ENCODE data around the gene IPO4. TPM values are rescaled to one million over a fixed set of nuclear protein-coding genes. Genes with fewer than 3 reads are reported as not detected.
A peak's percentile ranks its signal among the peaks of the same experiment; 100 is the strongest.

Gene IPO4
- total and polyA plus RNA-seq, 9 of the 15 experiments (the other 6 are each of a cell fraction or from before 2014, with no cell fraction given) = 7.3 to 122 (median 31.8) TPM

DNA sequence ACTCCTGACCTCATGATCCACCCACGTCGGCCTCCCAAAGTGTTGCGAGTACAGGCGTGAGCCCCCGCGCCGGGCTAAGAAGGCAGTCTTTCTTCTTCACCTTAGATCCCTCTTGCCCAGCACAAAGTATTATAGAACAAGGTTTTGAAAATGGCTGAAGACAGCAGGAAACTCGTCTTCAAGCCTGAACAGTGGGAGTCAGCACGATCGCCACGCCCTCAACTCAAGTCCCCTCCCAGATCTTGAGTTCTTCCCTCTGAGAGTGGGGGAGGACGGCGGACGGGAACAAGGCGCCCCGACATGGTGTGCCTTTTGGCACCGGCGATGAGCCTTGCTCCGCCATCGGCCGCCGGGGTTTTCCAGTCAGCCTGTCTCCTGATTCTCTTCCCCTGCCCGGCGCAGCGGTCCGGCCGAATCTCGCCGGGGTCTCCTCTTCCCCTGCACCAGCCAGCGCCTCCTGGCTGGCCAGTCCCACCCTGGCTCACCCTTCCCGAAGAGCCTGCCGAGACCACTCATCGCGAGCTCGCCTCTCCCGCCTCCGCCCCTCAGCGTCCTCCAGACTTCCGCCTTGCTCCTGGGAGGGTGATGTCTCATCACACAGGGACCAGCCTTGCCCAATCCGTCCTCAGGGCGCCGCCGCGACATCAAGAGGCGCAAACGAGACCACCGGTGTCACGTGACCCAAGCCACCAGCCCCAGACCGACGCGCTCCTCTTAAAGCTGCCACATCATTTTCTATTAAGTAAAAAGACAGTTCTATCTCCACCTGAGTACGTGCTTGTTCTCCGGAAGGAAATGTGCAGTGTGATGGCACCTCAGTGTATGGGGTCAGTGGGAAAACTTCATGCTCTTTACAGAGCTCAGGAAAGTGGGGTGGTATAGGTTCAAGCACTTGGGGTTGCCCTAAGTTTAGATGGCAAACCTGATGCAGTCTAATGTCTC, 24.6 kb upstream of the IPO4 start, which contains the start of gene CHMP4A (continued):
- TF ChIP-seq, protein P1, sequence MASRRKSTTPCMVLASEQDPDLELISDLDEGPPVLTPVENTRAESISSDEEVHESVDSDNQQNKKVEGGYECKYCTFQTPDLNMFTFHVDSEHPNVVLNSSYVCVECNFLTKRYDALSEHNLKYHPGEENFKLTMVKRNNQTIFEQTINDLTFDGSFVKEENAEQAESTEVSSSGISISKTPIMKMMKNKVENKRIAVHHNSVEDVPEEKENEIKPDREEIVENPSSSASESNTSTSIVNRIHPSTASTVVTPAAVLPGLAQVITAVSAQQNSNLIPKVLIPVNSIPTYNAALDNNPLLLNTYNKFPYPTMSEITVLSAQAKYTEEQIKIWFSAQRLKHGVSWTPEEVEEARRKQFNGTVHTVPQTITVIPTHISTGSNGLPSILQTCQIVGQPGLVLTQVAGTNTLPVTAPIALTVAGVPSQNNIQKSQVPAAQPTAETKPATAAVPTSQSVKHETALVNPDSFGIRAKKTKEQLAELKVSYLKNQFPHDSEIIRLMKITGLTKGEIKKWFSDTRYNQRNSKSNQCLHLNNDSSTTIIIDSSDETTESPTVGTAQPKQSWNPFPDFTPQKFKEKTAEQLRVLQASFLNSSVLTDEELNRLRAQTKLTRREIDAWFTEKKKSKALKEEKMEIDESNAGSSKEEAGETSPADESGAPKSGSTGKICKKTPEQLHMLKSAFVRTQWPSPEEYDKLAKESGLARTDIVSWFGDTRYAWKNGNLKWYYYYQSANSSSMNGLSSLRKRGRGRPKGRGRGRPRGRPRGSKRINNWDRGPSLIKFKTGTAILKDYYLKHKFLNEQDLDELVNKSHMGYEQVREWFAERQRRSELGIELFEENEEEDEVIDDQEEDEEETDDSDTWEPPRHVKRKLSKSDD (conservative IDR thresholded peaks at IDR 0.05; ENCODE audit: low read length) = no peak
- peak; percentile 58 for TF ChIP-seq KDM5B (IDR thresholded peaks at IDR 0.05; ENCODE audit: insufficient replicate concordance, low read depth, low read length)
- TF ChIP-seq ESRRB (CRISPR knock-in tag; IDR thresholded peaks at IDR 0.05; ENCODE audit: borderline replicate concordance) = no peak
- no peak for TF ChIP-seq MTF1 (CRISPR knock-in tag; IDR thresholded peaks at IDR 0.05; ENCODE audit: borderline replicate concordance)
- TF ChIP-seq ZZZ3 (IDR thresholded peaks at IDR 0.05) = no peak
- TF ChIP-seq, protein P2, sequence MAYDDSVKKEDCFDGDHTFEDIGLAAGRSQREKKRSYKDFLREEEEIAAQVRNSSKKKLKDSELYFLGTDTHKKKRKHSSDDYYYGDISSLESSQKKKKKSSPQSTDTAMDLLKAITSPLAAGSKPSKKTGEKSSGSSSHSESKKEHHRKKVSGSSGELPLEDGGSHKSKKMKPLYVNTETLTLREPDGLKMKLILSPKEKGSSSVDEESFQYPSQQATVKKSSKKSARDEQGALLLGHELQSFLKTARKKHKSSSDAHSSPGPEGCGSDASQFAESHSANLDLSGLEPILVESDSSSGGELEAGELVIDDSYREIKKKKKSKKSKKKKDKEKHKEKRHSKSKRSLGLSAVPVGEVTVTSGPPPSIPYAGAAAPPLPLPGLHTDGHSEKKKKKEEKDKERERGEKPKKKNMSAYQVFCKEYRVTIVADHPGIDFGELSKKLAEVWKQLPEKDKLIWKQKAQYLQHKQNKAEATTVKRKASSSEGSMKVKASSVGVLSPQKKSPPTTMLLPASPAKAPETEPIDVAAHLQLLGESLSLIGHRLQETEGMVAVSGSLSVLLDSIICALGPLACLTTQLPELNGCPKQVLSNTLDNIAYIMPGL (CRISPR knock-in tag; IDR thresholded peaks at IDR 0.05) = no peak
- TF ChIP-seq, protein P3, sequence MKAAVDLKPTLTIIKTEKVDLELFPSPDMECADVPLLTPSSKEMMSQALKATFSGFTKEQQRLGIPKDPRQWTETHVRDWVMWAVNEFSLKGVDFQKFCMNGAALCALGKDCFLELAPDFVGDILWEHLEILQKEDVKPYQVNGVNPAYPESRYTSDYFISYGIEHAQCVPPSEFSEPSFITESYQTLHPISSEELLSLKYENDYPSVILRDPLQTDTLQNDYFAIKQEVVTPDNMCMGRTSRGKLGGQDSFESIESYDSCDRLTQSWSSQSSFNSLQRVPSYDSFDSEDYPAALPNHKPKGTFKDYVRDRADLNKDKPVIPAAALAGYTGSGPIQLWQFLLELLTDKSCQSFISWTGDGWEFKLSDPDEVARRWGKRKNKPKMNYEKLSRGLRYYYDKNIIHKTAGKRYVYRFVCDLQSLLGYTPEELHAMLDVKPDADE (conservative IDR thresholded peaks at IDR 0.05; ENCODE audit: control insufficient read depth, low read depth, low read length) = no peak
- no peak for TF ChIP-seq CAMTA2 (CRISPR knock-in tag; conservative IDR thresholded peaks at IDR 0.05)
- no peak; the same call in 1 of the 2 replicates for TF ChIP-seq LEF1 (IDR thresholded peaks at IDR 0.05)
- no peak for TF ChIP-seq TRIM24 (IDR thresholded peaks at IDR 0.05)
- no peak for TF ChIP-seq IRF2 (CRISPR knock-in tag; IDR thresholded peaks at IDR 0.05)
- TF ChIP-seq, protein P4, sequence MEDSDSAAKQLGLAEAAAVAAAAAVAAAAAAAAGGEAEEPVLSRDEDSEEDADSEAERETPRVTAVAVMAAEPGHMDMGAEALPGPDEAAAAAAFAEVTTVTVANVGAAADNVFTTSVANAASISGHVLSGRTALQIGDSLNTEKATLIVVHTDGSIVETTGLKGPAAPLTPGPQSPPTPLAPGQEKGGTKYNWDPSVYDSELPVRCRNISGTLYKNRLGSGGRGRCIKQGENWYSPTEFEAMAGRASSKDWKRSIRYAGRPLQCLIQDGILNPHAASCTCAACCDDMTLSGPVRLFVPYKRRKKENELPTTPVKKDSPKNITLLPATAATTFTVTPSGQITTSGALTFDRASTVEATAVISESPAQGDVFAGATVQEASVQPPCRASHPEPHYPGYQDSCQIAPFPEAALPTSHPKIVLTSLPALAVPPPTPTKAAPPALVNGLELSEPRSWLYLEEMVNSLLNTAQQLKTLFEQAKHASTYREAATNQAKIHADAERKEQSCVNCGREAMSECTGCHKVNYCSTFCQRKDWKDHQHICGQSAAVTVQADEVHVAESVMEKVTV (CRISPR knock-in tag; IDR thresholded peaks at IDR 0.05) = peak; percentile 21; the same call in 1 of the 2 replicates
- TF ChIP-seq, protein P5, sequence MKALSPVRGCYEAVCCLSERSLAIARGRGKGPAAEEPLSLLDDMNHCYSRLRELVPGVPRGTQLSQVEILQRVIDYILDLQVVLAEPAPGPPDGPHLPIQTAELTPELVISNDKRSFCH (CRISPR knock-in tag; IDR thresholded peaks at IDR 0.05) = no peak
- TF ChIP-seq, protein P5 (tag; IDR thresholded peaks at IDR 0.05) = no peak
- no peak for TF ChIP-seq FOXJ3 (CRISPR knock-in tag; IDR thresholded peaks at IDR 0.05)
- TF ChIP-seq FOXA1 (IDR thresholded peaks at IDR 0.05; ENCODE audit: borderline replicate concordance) = no peak
- TF ChIP-seq, protein P6, sequence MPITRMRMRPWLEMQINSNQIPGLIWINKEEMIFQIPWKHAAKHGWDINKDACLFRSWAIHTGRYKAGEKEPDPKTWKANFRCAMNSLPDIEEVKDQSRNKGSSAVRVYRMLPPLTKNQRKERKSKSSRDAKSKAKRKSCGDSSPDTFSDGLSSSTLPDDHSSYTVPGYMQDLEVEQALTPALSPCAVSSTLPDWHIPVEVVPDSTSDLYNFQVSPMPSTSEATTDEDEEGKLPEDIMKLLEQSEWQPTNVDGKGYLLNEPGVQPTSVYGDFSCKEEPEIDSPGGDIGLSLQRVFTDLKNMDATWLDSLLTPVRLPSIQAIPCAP (CRISPR knock-in tag; IDR thresholded peaks at IDR 0.05; ENCODE audit: borderline replicate concordance) = no peak
- TF ChIP-seq ERF (CRISPR knock-in tag; IDR thresholded peaks at IDR 0.05) = no peak
